SH-SY5Y (cell line): ENCODE results near the gene MFN2.

ENCODE experiments used
- GATA2 ChIP-seq: IDR thresholded peaks from 2 replicates; pipeline ENCODE4 v1.6.1; 2011; ENCODE audit warnings: mild to moderate bottlenecking, low read depth, low read length
- GATA3 ChIP-seq: IDR thresholded peaks from 2 replicates; pipeline ENCODE4 v1.6.1; 2011; ENCODE audit warnings: low read depth, mild to moderate bottlenecking, low read length, moderate library complexity

The MFN2 gene

GRCh38 chr1:11951901-11952300, 28.3 kb upstream of the MFN2 start:
- peak; percentile 84 for TF ChIP-seq GATA2
- no peak for TF ChIP-seq GATA3

- no peak for TF ChIP-seq GATA2
- no peak for TF ChIP-seq GATA3
Observed at GRCh38 chr1:11952455-11953109, 27.7 kb upstream of the MFN2 start.

- TF ChIP-seq GATA3 = no peak
- no peak for TF ChIP-seq GATA2
Observed at GRCh38 chr1:11955221-11955620, 25.0 kb upstream of the MFN2 start.

DNA sequence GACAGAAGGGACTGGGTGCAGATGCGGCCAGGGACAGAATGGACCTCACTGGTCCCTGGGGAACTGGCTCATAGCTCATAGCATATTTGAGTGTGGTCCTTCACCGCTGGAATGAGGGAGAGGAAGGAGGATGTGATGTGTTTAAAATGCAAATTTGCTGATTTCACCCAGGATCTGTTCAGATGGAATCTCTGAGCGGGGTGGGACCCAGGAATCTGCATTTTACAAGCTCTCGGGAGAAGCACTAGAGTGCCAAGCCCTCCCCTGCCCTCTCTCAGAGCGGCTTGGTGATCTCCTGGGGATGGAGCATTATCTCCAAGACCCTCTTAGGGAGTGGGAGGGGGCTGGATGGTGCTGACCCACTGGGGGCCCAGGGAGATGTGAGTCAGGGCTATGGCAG, 22.8 kb upstream of the MFN2 start:
- TF ChIP-seq GATA2 = no peak
- no peak for TF ChIP-seq GATA3

- TF ChIP-seq GATA3 (no peak), GATA2 (no peak)
Observed at GRCh38 chr1:11957897-11958296, 22.3 kb upstream of the MFN2 start.

GRCh38 chr1:11960276-11960675, 20.0 kb upstream of the MFN2 start:
- TF ChIP-seq GATA3 (no peak), GATA2 (no peak)

DNA sequence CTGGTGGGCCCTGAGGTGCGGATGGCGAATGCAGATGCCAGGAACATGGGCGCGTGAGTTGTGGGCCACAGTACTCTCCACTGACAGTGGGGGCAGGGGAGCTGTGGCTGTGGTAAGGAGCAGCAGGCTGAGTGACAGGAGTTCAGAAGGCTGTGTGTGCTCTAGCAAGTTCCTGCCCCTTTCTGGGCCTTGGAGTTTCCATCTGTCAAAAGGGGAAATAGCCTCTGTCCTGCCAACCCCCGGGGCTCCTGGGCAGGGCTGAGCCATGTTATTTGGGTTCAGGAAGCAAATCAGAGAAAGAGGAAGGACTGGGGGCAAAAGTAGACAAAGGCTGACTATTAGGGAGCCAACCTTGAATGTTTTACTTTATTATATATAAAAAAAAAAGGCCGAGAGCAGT, 19.5 kb upstream of the MFN2 start:
- no peak for TF ChIP-seq GATA2
- TF ChIP-seq GATA3 = no peak

DNA sequence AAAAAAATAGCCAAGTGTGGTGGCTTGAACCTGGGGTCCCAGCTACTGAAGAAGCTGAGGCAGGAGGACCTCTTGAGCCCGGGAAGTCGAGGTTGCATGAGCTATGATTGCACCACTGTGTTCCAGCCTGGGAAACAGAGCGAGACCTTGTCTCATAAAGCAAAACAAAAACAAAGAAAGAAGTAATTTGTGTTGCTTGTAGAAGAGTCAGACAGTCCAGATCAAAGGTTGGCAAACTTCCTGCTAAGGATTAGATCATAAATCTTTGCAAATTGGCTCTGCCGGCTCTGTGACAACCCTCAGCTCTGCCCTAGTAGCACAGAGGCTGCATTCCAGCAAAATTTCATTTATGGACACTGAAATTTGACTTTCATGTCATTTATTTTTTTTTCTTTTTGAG, 19.0 kb upstream of the MFN2 start:
- TF ChIP-seq GATA3 = no peak
- TF ChIP-seq GATA2 = no peak

DNA sequence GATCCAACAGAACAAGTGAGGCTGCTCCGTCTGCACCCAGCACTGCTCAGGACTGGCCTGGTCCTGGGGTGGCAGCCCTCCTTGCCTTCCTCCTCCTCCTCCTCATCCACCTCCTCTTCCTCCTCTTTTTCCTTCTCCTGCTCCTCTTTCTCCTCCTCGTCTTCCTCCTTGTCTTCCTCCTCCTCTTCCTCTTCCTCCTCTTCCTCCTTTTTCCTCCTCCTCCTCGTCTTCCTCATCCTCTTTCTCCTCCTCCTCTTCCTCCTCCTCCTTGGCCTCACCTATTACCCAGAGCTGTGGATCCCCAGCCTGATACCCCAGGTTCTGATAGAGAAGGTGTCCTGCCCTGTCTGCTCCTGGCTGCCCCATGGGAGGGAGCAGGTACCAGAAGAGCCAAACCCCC, 16.6 kb upstream of the MFN2 start:
- TF ChIP-seq GATA2 (no peak), GATA3 (no peak)

DNA sequence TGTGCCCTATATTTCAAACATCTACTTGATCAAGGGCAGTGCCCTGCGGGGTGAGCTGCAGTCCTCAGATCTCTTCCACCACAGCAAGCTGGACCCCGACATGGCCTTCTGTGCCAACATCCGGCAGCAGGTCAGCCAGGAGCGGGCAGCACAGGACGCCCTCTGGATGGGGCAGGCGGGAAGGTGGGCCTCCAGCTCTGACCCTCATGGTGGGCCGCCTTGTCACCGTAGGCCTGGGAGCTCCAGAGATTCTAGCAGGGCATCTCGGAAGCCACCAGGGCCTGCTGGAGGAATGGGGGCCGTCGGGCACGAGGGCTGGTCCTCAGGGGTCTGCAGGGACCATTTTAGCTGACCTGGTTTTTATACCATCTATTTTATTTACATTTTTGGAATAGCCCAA, 15.6 kb upstream of the MFN2 start:
- no peak for TF ChIP-seq GATA3
- TF ChIP-seq GATA2 = no peak

DNA sequence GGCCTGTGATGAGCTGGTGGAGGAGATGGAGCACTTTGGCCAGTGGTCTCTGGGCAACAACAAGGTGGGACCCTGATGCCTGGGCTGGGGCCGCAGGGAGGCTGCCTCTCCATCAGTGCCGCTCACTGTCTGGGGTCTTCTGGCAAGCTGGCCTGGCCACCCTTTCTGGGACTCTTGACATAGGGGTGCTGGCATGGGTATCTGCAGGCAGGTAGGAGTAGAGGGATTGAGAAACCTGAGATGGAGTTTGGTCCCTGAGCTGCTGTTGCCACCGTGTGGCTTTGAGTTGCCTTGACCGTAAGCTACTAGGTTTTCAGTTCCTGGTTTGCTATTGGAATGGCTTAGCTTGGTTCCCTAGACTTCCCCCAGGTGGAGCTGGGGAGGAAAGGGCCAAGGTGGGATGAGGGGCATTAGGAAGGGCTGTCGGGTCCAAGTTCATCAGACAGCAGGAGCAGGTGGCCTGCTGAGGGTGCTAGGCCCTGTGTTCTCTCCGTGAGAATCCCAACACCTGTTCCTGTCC, 13.2 kb upstream of the MFN2 start:
- no peak for TF ChIP-seq GATA3
- TF ChIP-seq GATA2 = no peak

DNA sequence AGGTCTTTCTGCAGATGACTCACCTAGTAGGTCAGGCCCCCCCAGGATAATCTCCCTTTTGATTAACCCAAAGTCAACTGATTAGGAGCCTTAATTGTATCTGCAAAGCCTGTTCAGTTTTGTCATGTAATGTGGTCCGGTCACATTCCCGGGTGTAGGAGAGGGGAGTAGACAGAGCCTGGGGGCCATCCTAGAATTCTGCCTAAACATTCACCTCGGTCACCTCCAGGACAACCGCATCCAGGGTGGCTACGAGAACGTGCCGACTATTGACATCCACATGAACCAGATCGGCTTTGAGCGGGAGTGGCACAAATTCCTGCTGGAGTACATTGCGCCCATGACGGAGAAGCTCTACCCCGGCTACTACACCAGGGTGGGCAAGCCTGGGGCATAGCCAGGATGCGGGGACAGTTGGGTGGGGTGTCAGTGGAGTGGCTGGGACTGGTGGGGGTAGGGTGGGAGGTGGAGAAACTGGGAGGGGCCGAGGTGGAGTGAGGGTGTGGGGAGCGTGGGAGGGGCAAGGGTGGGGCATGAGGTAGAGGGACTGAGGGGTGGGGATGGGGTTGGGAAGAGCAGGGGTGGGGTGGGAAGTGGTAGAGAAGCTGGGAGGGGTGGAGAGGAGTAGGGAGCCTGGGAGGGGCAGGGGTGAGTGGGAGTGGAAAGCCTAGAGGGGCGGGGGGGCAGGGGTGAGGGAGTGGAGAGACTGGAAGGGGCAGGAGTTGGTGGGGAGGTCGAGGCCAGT, 9.6 kb upstream of the MFN2 start:
- TF ChIP-seq GATA3 (no peak), GATA2 (no peak)

- peak; percentile 91 for TF ChIP-seq GATA2
- TF ChIP-seq GATA3 = no peak; the same call in 1 of the 2 replicates
Observed at GRCh38 chr1:11977625-11978024, 2.6 kb upstream of the MFN2 start.

- TF ChIP-seq GATA3 (no peak), GATA2 (no peak)
Observed at GRCh38 chr1:11978301-11978700, 1.9 kb upstream of the MFN2 start.

- no peak for TF ChIP-seq GATA3
- TF ChIP-seq GATA2 = no peak
Observed at GRCh38 chr1:11979028-11979850, 1.0 kb upstream of the MFN2 start.

- no peak for TF ChIP-seq GATA2
- TF ChIP-seq GATA3 = no peak
Observed at GRCh38 chr1:11980676-11980972, 380 bp downstream of the MFN2 start.
